Tibial nerve (tissue), 4 donors: ENCODE results near the gene PAX3. TPM values are rescaled to one million over a fixed set of nuclear protein-coding genes. Genes with fewer than 3 reads are reported as not detected.
A peak's percentile ranks its signal among the peaks of the same experiment; 100 is the strongest.

Experiments
- DNase-seq, 2 donors: peaks; one replicate each; pipeline ENCODE4 v3.0.0-alpha.2; 2019; ENCODE audit warnings: low spot score in 2 of 2
- H3K27ac ChIP-seq, 4 donors: fragments of 200-600 bp; sonication (generic) in 3 of 4; one replicate each; pipeline ENCODE4 v1.5.1; 2017 to 2019; ENCODE audit warnings: mild to moderate bottlenecking in 1 of 4
- H3K27me3 ChIP-seq, 2 donors: fragments of 200-600 bp; sonication (generic) in 1 of 2; one replicate each; pipeline versions ENCODE4 v1.5.1 to v1.6.0; 2017 to 2019
- H3K36me3 ChIP-seq, 3 donors: fragments of 200-600 bp; sonication (generic); one replicate each; pipeline ENCODE4 v1.5.1; 2018 to 2019
- H3K4me1 ChIP-seq, 4 donors: fragments of 200-600 bp; sonication (generic) in 3 of 4; one replicate each; pipeline ENCODE4 v1.5.1; 2017 to 2019
- H3K4me3 ChIP-seq, 4 donors: fragments of 200-600 bp; sonication (generic) in 3 of 4; one replicate each; pipeline ENCODE4 v1.5.1; 2017 to 2019; ENCODE audit warnings: mild to moderate bottlenecking in 1 of 4, moderate library complexity in 1 of 4
- H3K9me3 ChIP-seq, 4 donors: fragments of 200-600 bp; sonication (generic) in 3 of 4; one replicate each; pipeline ENCODE4 v1.5.1; 2017 to 2019
- CTCF ChIP-seq, 5 experiments: fragments of 200-600 bp in 3 of 5; fragments of 450-650 bp in 2 of 5; sonication (generic) in 3 of 5; IDR thresholded peaks; one replicate each; pipeline ENCODE4 v1.5.1; 2016 to 2019; ENCODE audit warnings: antibody characterized with exemption in 5 of 5, mild to moderate bottlenecking in 3 of 5, moderate library complexity in 2 of 5
- EP300 ChIP-seq, 2 donors: sonication (generic); formaldehyde crosslinking; IDR thresholded peaks; one replicate each; pipeline ENCODE4 v1.6.1; 2017; ENCODE audit warnings: antibody characterized with exemption in 2 of 2, mild to moderate bottlenecking in 1 of 2
- POLR2A ChIP-seq, 2 donors: fragments of 450-650 bp; IDR thresholded peaks; one replicate each; pipeline ENCODE4 v1.6.1; 2017; ENCODE audit warnings: antibody characterized with exemption in 2 of 2, mild to moderate bottlenecking in 2 of 2, moderate library complexity in 2 of 2
- WGBS, 2 donors: methylation state at CpG; one replicate each; pipeline ENCODE4 v1.1.5; 2018; 5-methylcytosine and 5-hydroxymethylcytosine counted together
- total RNA-seq, 4 donors: library from RNA; depleted of rRNA; stranded (reverse); fragments of >200 nt; gene quantifications; one replicate each; pipeline ENCODE4 v1.1.0, GENCODE V29; 2016

PAX3 gene
- total RNA-seq, 4 donors from 2014 or later = not detected

DNA sequence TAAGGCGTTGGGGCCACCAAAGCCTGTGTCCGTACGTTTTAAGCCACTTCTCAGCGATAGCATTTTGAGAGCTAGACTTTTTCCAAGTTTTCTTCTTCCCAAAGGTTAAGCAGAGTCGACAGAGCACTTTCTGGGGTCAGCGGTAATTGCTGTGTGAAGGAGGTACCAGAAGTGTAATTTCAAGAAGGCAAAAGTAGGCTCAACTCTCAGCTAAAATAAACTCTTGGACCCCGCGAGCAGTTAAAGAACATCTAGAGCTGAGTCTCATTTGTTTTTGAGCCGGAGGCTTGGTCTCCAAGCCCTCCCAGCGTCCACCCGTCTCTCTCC, 1.9 kb upstream of the PAX3 start:
- TF ChIP-seq EP300 (IDR thresholded peaks at IDR 0.05) (no peak), CTCF (IDR thresholded peaks at IDR 0.05) (no peak), POLR2A (IDR thresholded peaks at IDR 0.05) (no peak)
- DNase-seq = no peak
- no peak overlapping the region for H3K27ac ChIP-seq
- peaks cover 0 to 92% (median 24%) of the 10 kb centered on the region in 4 donors for H3K4me1 ChIP-seq
- no peaks in the 10 kb centered on the region for H3K36me3 ChIP-seq
- no peaks in the 10 kb centered on the region for H3K9me3 ChIP-seq
- WGBS, 2 donors = 11 to 12% methylated on average over 11 of the region's 11 CpGs
- no peak overlapping the region for H3K4me3 ChIP-seq
- H3K27me3 ChIP-seq = peaks cover 0 to 100% of the 10 kb centered on the region in 2 donors

DNA sequence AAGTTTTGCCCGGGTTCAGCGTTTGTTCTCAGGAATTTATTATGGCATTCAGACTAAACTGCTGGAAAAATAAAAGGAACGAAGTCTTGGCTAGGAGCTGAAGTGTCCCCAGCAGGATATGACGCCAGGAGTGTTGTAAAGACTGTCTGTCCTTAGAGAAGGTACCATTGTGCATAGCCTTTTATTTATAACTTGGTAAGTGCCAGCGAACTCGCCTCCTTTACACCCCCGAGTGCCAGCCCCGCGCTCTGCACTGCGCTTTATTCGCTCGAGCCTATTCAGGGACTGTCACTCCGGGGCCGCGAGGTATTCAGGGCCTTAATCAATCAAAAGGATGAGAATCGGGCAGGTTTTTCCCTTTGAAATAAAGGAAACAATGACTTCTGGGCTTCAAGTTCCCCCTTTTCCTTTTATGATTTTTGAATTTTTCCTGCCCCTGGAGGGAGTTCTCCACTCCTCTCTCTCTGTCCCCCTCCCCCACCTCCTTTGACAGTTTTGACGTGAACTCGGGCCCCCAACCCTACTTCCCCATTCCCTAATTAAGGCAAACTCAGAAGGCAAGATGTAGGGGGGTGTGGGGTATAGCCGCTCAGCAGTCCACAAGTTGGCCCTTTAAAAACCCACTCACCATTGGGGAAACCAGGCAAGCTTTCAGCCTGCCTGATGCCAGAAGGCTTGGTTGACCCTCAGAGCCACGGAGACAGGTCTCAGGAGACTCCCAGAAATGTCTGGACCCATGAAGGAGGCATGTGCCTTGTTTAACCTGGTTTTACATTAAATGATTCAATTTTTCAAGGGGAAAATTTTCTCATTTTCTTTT, 1.3 kb upstream of the PAX3 start:
- Histone ChIP-seq H3K27ac (no peak overlapping the region), H3K36me3 (no peaks in the 10 kb centered on the region), H3K4me1 (peaks cover 0 to 92% (median 25%) of the 10 kb centered on the region in 4 donors), H3K27me3 (peaks cover 0 to 100% of the 10 kb centered on the region in 2 donors), H3K4me3 (no peak overlapping the region), H3K9me3 (no peaks in the 10 kb centered on the region)
- TF ChIP-seq POLR2A (IDR thresholded peaks at IDR 0.05) (no peak), CTCF (IDR thresholded peaks at IDR 0.05) (no peak), EP300 (IDR thresholded peaks at IDR 0.05) (no peak)
- DNase-seq = no peak
- WGBS, 2 donors = 6 to 7% methylated on average over 20 of the region's 20 CpGs

DNA sequence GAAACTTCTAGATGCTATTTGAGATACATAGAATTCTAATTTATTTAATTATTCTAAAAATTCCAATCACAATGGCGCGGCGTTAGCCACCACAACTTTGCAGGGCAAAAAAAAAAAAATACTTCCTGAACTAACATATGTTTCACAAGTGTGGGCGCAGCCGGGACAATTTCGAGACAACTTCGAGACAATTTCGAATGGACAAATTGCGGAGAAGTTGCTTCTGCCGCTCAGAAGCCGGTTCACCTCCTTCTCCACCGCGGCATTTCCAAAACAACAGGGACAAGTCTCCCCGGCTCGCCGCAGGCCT, 842 bp downstream of the PAX3 start:
- no peak overlapping the region for H3K27ac ChIP-seq
- H3K9me3 ChIP-seq = no peaks in the 10 kb centered on the region
- H3K4me1 ChIP-seq = peaks cover 0 to 85% (median 18%) of the 10 kb centered on the region in 4 donors
- peak overlapping the region in 1 of 4 donors; percentile 24 for H3K4me3 ChIP-seq
- no peak for TF ChIP-seq CTCF (IDR thresholded peaks at IDR 0.05)
- no peak for TF ChIP-seq POLR2A (IDR thresholded peaks at IDR 0.05)
- no peak for TF ChIP-seq EP300 (IDR thresholded peaks at IDR 0.05)
- no peak for DNase-seq
- H3K27me3 ChIP-seq = peaks cover 0 to 100% of the 10 kb centered on the region in 2 donors
- 8 to 9% methylated on average over 16 of the region's 16 CpGs for WGBS, 2 donors
- no peaks in the 10 kb centered on the region for H3K36me3 ChIP-seq

DNA sequence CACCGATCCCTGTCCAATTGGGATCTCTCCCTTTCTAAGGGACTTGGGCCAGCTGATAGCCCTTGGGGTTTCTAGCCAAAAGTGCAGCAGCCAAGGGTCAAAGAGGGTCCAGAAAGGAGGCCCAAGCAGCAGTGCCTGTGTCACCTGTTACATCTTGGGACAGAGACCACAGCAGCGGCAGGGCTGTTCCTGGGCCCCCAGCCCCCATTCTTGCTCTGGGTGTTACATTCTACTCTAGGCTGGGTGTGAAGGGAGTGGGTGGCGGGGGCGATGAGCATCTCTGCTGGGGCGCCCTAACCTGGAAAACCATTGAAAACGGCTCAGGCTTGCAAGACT, 1.2 kb downstream of the PAX3 start:
- Histone ChIP-seq H3K4me1 (peaks cover 0 to 83% (median 18%) of the 10 kb centered on the region in 4 donors), H3K4me3 (no peak overlapping the region), H3K36me3 (no peaks in the 10 kb centered on the region), H3K27me3 (peaks cover 0 to 100% of the 10 kb centered on the region in 2 donors), H3K9me3 (no peaks in the 10 kb centered on the region), H3K27ac (no peak overlapping the region)
- no peak for DNase-seq
- TF ChIP-seq CTCF (IDR thresholded peaks at IDR 0.05) (no peak), POLR2A (IDR thresholded peaks at IDR 0.05) (no peak), EP300 (IDR thresholded peaks at IDR 0.05) (no peak)
- 18 to 22% methylated on average over 6 of the region's 6 CpGs for WGBS, 2 donors

DNA sequence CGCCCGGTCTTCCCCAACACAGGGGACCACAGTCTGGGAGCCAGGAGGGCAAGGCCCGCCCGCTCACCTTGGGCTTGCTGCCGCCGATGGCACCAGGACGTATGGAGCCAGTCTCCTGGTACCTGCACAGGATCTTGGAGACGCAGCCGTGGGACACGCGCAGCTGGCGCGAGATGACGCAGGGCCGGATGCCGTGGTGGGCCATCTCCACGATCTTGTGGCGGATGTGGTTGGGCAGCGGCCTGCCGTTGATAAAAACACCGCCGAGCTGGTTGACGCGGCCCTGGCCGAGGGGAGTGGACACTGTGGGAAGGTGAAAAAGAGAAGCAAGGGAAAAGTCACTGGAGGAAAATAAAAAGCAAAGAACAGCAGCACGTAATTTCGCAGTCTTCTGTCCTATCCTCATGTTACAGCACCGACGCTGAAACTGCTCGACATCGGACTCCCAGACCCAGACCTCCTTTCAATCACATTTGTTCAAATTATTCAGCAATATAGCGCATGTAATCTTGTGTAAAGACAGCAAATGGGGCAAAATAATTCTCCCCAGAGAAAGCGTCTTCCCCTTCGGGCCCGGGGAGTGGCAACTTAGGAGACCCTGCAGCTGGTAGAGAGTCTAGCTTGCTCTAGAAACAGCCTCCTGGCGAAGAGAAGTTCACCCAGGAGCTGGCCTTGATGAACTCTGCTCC, 1.7 kb downstream of the PAX3 start:
- Histone ChIP-seq H3K9me3 (no peaks in the 10 kb centered on the region), H3K27me3 (peaks cover 0 to 100% of the 10 kb centered on the region in 2 donors), H3K4me3 (no peak overlapping the region), H3K27ac (no peak overlapping the region), H3K36me3 (no peaks in the 10 kb centered on the region), H3K4me1 (peaks cover 0 to 78% (median 18%) of the 10 kb centered on the region in 4 donors)
- TF ChIP-seq EP300 (IDR thresholded peaks at IDR 0.05) (no peak), POLR2A (IDR thresholded peaks at IDR 0.05) (no peak), CTCF (IDR thresholded peaks at IDR 0.05) (no peak)
- 10 to 13% methylated on average over 36 of the region's 36 CpGs for WGBS, 2 donors
- DNase-seq = no peak
